Hematopoietic multipotent progenitor cell treated with erythropoietin and hydrocortisone succinate and interleukin-3 and kit ligand, for 6 days (in vitro differentiated cells): ENCODE data around the gene PGGT1B.
"Not testable (repeated sequence)": the region's sequence is repeated elsewhere in the genome, so short reads cannot be mapped to it uniquely, and the experiment has no call there.

Source experiments
- DNase-seq: peaks from one replicate; pipeline ENCODE4 v3.0.0-alpha.2; 2015

The PGGT1B gene

GRCh38 chr5:115249379-115249778, 13.3 kb downstream of the PGGT1B start:
- DNase-seq: not testable (repeated sequence)

GRCh38 chr5:115246361-115246991, 16.2 kb downstream of the PGGT1B start:
- DNase-seq: peak; percentile 85

- no peak for DNase-seq
Observed at GRCh38 chr5:115243412-115243811, 19.3 kb downstream of the PGGT1B start.

GRCh38 chr5:115241881-115242642, 20.6 kb downstream of the PGGT1B start:
- no peak for DNase-seq

- DNase-seq: no peak
Observed at GRCh38 chr5:115237066-115237465, 25.6 kb downstream of the PGGT1B start.

- no peak for DNase-seq
Observed at GRCh38 chr5:115236599-115236998, 26.1 kb downstream of the PGGT1B start.

- no peak for DNase-seq
Observed at GRCh38 chr5:115231598-115231997, 31.1 kb downstream of the PGGT1B start.

- DNase-seq: no peak
Observed at GRCh38 chr5:115229606-115230005, 33.1 kb downstream of the PGGT1B start.

GRCh38 chr5:115227281-115227680, 35.4 kb downstream of the PGGT1B start:
- no peak for DNase-seq

GRCh38 chr5:115214541-115214940, 48.1 kb downstream of the PGGT1B start:
- no peak for DNase-seq

GRCh38 chr5:115209279-115209678, 53.4 kb downstream of the PGGT1B start:
- DNase-seq: peak; percentile 76

GRCh38 chr5:115202952-115203351, 59.7 kb downstream of the PGGT1B start:
- no peak for DNase-seq

GRCh38 chr5:115196161-115196560, 66.5 kb downstream of the PGGT1B start:
- no peak for DNase-seq

- DNase-seq: no peak
Observed at GRCh38 chr5:115194676-115195075, 68.0 kb downstream of the PGGT1B start.

GRCh38 chr5:115193295-115193694, 69.4 kb downstream of the PGGT1B start:
- DNase-seq: no peak

GRCh38 chr5:115192098-115192497, 70.6 kb downstream of the PGGT1B start:
- no peak for DNase-seq

GRCh38 chr5:115191474-115192031, 71.1 kb downstream of the PGGT1B start:
- DNase-seq: no peak

- DNase-seq: no peak
Observed at GRCh38 chr5:115190388-115190787, 72.3 kb downstream of the PGGT1B start.

- DNase-seq: no peak
Observed at GRCh38 chr5:115189866-115190265, 72.8 kb downstream of the PGGT1B start.

- DNase-seq: no peak
Observed at GRCh38 chr5:115186794-115187193, 75.9 kb downstream of the PGGT1B start.

- peak; percentile 13 for DNase-seq
Observed at GRCh38 chr5:115184770-115185169, 77.9 kb downstream of the PGGT1B start.

GRCh38 chr5:115181757-115182156, 80.9 kb downstream of the PGGT1B start:
- DNase-seq: no peak

GRCh38 chr5:115180165-115180709, 82.4 kb downstream of the PGGT1B start:
- peak; percentile 41 for DNase-seq
